Activated CD8-positive, alpha-beta T cell treated with anti-CD3 and anti-CD28 coated beads for 36 hours (primary cell): Measurements from ENCODE around the gene TBC1D19. TPM values are rescaled to one million over a fixed set of nuclear protein-coding genes. Genes with fewer than 3 reads are reported as not detected.
"Not testable (repeated sequence)": the region's sequence is repeated elsewhere in the genome, so short reads cannot be mapped to it uniquely, and the experiment has no call there.

Experiments used
- ATAC-seq: fragments of 200-7000 bp; cut with Tn5 transposase; one replicate; pipeline ENCODE4 v1.10.0; 2021; ENCODE audit warnings: mild to moderate bottlenecking, moderate library complexity
- CTCF ChIA-PET: fragments of 350-600 bp; sonication (Branson Sonifier 250); formaldehyde crosslinking; loops from one replicate; lab custom pipeline; 2021; ENCODE audit warnings: antibody characterized with exemption; lab: Charles Lee
- POLR2A ChIA-PET: fragments of 350-600 bp; sonication (Branson Sonifier 250); formaldehyde crosslinking; loops from one replicate; lab custom pipeline; 2021; ENCODE audit warnings: antibody characterized with exemption; lab: Charles Lee
- DNase-seq: peaks from one replicate; pipeline ENCODE4 v3.0.0-alpha.2; 2020
- H3K27ac Mint-ChIP-seq: one replicate; pipeline ENCODE4 v1.8.0; 2021; ENCODE audit warnings: mild to moderate bottlenecking, mixed read lengths
- H3K27me3 Mint-ChIP-seq: one replicate; pipeline ENCODE4 v1.8.0; 2021; ENCODE audit warnings: mixed read lengths
- H3K36me3 Mint-ChIP-seq: one replicate; pipeline ENCODE4 v1.8.0; 2021; ENCODE audit warnings: low read depth, mixed read lengths
- H3K4me1 Mint-ChIP-seq: one replicate; pipeline ENCODE4 v1.8.0; 2021; ENCODE audit warnings: low read depth, mixed read lengths
- H3K4me3 Mint-ChIP-seq: one replicate; pipeline ENCODE4 v1.8.0; 2021; ENCODE audit warnings: mild to moderate bottlenecking, moderate library complexity, mixed read lengths
- H3K9me3 Mint-ChIP-seq: one replicate; pipeline ENCODE4 v1.8.0; 2021; ENCODE audit warnings: mixed read lengths
- intact Hi-C: fragments of 100-400 bp; cut with micrococcal nuclease; formaldehyde crosslinking; loops from one replicate; pipeline ENCODE4 v1.10.0; 2022
- total RNA-seq, 2 experiments: library from RNA; stranded (reverse); gene quantifications; one replicate each; pipeline ENCODE4 v1.2.3, GENCODE V29; 2021
- TF ChIP-seq, protein P1 (sequence below): fragments of 200-600 bp; IDR thresholded peaks from one replicate; pipeline ENCODE4 v1.8.0; 2022; ENCODE audit warnings: antibody characterized with exemption, mild to moderate bottlenecking

The TBC1D19 gene
- total RNA-seq, 2 experiments from 2014 or later: 4.0 to 4.5 TPM

DNA sequence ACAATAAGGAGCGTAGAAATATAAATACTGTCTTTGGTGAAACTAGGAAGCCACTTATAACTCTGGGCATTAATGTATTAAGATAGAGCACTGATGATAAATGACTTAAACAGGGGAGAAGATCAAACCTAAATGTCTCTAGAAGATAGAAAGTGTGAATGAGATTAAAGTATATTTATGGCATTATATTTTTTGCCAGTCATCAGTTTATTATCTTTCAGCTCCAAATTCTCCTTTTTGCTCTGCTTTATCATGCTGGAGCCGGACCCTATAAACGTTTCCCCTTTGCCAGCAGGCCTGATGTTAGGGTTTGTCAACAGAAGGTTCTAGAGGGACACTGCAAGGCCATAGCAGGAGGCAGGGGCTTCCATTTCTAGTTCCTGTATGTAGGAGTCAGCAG, 76.4 kb downstream of the TBC1D19 start:
- TF ChIP-seq, protein P1, sequence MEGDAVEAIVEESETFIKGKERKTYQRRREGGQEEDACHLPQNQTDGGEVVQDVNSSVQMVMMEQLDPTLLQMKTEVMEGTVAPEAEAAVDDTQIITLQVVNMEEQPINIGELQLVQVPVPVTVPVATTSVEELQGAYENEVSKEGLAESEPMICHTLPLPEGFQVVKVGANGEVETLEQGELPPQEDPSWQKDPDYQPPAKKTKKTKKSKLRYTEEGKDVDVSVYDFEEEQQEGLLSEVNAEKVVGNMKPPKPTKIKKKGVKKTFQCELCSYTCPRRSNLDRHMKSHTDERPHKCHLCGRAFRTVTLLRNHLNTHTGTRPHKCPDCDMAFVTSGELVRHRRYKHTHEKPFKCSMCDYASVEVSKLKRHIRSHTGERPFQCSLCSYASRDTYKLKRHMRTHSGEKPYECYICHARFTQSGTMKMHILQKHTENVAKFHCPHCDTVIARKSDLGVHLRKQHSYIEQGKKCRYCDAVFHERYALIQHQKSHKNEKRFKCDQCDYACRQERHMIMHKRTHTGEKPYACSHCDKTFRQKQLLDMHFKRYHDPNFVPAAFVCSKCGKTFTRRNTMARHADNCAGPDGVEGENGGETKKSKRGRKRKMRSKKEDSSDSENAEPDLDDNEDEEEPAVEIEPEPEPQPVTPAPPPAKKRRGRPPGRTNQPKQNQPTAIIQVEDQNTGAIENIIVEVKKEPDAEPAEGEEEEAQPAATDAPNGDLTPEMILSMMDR: no peak
- Mint-ChIP-seq H3K27me3 (no peaks in the 10 kb centered on the region), H3K4me3 (no peak overlapping the region), H3K9me3 (peaks cover 3% of the 10 kb centered on the region), H3K36me3 (peaks cover 18% of the 10 kb centered on the region), H3K4me1 (no peaks in the 10 kb centered on the region), H3K27ac (no peak overlapping the region)
- ChIA-PET POLR2A (no interaction called here), CTCF (interaction anchor here (1.6 kb wide), 1 partner anchor 15 kb away, joined by 3 read pairs; no protein-coding TSS in a partner anchor)
- ATAC-seq (no peak), DNase-seq (no peak)
- intact Hi-C loops: no loop called here

DNA sequence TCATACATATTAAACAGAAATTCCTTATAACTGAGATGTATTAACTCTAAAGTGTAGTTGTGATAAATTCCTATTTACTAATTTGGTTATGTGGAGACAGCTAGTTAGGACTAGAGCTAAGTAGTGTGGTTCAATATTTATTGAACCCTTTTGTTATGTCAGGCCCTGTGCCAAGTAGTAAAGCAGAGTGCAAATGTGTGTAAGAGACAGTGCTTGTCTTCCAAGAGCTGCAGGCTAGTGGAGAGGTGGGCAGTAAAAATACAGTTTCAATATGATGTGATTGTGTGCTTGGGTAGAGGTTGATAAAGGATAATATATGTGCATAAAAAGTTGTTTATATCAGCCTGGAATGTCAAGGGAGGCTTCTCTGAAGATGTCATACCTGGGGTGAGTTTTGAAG, 80.0 kb downstream of the TBC1D19 start:
- no peak for DNase-seq
- ChIA-PET CTCF (no interaction called here), POLR2A (no interaction called here)
- Mint-ChIP-seq H3K36me3 (peaks cover 3% of the 10 kb centered on the region), H3K27me3 (no peaks in the 10 kb centered on the region), H3K4me1 (no peaks in the 10 kb centered on the region), H3K27ac (no peak overlapping the region), H3K4me3 (no peak overlapping the region), H3K9me3 (no peaks in the 10 kb centered on the region)
- intact Hi-C loops: no loop called here
- no peak for ATAC-seq
- TF ChIP-seq, protein P1: no peak

DNA sequence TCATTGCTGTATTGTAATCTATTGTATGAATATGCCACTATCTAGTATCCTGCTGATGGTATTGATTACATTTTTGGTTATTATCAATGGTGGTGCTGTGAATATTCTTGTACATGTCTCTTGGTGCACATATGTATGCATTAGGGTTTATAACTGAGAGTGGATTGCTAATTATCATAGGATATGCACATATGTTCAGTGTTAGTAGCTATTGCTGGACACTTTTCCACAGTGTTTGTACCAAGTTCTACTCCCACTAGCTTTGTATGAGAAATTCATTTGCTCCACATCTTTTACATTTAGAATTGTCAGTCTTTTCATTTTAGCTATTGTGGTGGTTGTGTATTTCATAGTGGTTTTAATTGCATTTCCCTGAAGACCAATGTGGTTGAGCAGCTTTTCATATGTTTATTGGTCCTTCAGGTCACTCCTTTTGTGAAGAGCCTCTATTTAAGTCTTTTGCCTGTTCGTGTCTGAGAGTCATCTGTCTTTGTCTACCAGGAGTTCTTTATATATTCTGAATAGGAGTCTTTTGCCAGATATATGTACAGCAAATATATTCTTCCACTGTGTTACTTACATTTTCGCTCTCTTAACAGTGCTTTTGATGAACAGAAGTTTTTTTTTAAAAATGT, 87.1 kb downstream of the TBC1D19 start:
- no peaks in the 10 kb centered on the region for H3K4me1 Mint-ChIP-seq
- ATAC-seq: no peak
- H3K27me3 Mint-ChIP-seq: no peaks in the 10 kb centered on the region
- ChIA-PET CTCF (no interaction called here), POLR2A (no interaction called here)
- no peaks in the 10 kb centered on the region for H3K9me3 Mint-ChIP-seq
- H3K27ac Mint-ChIP-seq: no peak overlapping the region
- no peak overlapping the region for H3K4me3 Mint-ChIP-seq
- DNase-seq: no peak
- peaks cover 2% of the 10 kb centered on the region for H3K36me3 Mint-ChIP-seq
- TF ChIP-seq, protein P1: no peak
- intact Hi-C loops: no loop called here

DNA sequence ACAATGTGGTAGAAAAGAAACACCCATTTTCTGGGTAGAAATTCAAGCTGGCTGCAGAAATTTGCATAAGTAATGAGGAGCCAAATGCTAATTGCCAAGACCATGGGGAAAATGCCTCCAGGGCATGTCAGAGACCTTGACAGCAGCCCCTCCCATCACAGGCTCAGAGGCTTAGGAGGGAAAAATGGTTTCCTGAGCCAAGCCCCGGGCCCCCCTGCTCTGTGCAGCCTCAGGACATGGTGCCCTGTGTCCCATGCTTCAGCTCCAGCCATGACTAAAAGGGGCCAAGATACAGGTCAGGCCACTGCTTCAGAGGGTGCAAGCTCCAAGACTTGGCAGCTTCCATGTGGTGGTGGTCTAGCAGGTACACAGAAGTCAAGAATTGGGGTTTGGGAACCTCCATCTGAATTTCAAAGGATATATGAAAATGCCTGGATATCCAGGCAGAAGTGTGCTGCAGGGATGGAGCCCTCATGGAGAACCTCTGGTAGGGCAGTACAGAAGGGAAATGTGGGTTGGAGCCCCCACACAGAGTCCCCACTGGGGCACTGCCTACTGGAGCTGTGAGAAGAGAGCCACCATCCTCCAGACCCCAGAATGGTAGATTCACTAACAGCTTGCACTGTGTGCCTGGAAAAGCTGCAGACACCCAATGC, 95.3 kb downstream of the TBC1D19 start:
- CTCF ChIA-PET, H3K27ac Mint-ChIP-seq, DNase-seq, H3K4me1 Mint-ChIP-seq, POLR2A ChIA-PET, H3K4me3 Mint-ChIP-seq, intact Hi-C loops, ATAC-seq, H3K27me3 Mint-ChIP-seq: not testable (repeated sequence)
- H3K9me3 Mint-ChIP-seq: peaks cover 25% of the 10 kb centered on the region
- H3K36me3 Mint-ChIP-seq: peaks cover 36% of the 10 kb centered on the region

DNA sequence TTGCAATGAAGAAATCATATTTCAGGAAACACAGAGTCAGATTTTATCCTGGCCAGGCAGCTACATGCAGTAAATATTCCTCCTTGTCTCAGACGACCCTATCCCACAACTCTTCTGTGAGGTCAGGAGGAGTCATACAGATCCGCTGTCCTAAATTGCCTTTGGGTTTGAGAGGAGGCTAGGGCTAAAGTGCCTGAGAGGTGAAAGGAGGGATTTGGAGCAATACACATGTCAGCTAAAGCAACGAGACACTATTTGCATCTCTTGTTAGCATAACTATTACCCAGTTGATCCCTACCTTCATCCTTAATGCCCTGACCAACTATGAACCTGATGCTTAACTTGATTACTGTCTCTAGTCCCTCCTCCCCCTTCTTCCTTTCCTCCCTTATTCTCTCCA, 98.6 kb downstream of the TBC1D19 start:
- ATAC-seq (no peak), DNase-seq (no peak)
- no peaks in the 10 kb centered on the region for H3K4me1 Mint-ChIP-seq
- H3K27me3 Mint-ChIP-seq: no peaks in the 10 kb centered on the region
- H3K27ac Mint-ChIP-seq: no peak overlapping the region
- H3K4me3 Mint-ChIP-seq: no peak overlapping the region
- intact Hi-C loops: no loop called here
- ChIA-PET CTCF (no interaction called here), POLR2A (no interaction called here)
- H3K9me3 Mint-ChIP-seq: peaks cover 23% of the 10 kb centered on the region
- peaks cover 35% of the 10 kb centered on the region for H3K36me3 Mint-ChIP-seq
- TF ChIP-seq, protein P1: no peak
